NCI-H2227 (cell line): ENCODE measurements around the gene ZBTB7A.
"Not testable (repeated sequence)": the region's sequence is repeated elsewhere in the genome, so short reads cannot be mapped to it uniquely, and the experiment has no call there.

Source experiments
- DNase-seq: peaks from one replicate; lab custom pipeline; 2025; ENCODE audit not compliant: unreplicated experiment; lab: John Stamatoyannopoulos, UW

The ZBTB7A gene

GRCh38 chr19:3998667-3999412 is 67.9 kb downstream of the ZBTB7A start:
- not testable (repeated sequence) for DNase-seq

GRCh38 chr19:3995607-3996006 is 71.1 kb downstream of the ZBTB7A start:
- DNase-seq = no peak
